HK-2 (cell line): ENCODE measurements around the gene CCNK.

Source experiments
- DNase-seq: peaks from one replicate; pipeline ENCODE4 v3.0.0-alpha.2; 2018; ENCODE audit not compliant: unreplicated experiment

The CCNK gene

DNA sequence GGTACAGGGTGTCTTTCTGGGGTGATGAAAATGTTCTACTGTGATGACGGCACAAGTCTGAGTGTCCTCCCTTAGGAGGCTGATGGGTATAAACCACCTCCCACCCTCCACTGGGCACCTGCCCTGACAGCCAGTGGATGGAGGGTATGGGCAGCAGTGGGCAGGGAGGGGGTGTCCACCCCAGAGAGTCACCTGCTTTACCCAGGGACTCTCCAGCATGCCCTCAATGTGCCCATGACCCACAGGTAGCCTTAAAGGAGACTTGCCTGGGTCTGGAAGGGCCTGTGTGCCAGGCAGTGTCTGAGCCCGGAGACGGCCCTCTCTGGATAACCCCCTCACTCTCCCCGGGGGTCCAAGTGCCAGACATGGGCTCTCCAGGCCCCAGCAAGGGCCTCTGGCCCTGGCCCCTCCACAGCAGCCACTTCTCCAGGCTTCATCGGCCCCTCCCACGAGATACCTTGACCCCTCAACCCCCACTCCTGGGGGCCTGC is 38.8 kb downstream of the CCNK start:
- DNase-seq = no peak

DNA sequence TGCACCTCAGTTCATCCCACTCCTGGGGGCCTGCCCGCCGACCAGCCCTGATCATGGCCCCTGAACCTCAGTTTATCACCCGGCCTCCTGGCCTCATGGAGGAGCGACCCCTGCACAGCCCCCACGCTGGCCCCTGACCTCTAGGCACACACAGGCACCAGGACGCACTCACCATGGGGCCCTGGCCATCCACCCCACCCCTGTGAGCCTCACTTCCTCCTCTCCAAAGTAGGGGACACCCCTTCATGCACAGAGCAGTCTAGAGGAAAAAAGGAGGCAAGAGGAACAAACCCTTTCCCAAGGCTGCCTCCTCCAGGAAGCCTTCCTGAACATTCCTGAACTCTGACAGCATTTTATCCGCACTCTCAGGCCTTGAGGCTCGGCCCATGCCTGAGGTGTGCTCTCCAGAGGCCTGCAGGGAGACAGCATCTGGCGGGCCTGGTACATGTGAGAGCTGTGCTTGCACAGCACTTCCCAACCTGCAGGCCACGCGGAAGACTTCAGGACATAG is 39.4 kb downstream of the CCNK start:
- DNase-seq = no peak

DNA sequence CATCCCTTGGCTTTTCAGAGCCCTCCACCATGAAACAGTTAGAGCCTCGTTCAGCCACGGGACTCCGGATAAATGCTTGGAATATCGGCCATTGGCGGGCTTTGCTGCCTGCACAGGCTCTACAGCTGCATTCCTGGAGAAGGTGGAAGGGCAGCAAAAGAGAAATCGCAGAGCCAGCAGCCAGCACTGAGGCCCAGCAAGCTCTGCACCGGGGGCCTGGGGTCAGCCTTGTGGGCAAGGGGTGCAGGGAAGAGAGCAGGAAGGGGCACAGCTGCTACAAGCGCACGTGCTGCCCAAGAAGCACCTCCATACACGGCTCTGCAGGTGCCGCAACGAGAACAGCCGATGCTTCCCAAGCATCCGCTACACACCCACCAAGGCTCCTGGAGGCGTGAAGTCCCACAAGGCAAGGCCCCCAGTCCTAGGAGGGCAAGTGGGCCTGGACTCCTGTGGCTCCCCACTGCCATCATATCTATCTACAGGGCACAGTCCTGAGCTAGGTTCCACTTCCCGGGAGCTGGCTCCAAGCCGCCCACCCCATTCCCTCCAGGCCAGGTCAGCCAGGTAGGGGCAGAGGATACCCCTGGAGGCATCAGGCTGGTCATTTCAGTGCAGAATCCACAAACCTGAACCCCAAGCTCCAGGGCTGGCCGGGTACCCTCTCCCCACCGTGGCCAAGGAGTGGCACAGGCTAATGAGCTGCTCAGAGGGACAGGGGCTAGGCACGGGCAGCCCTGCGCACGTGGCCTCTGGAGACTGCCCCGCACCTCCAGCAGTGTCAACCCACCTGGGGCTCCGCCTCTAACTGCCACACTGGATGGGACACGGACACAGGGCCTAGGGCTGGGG is 40.2 kb downstream of the CCNK start:
- DNase-seq = no peak

DNA sequence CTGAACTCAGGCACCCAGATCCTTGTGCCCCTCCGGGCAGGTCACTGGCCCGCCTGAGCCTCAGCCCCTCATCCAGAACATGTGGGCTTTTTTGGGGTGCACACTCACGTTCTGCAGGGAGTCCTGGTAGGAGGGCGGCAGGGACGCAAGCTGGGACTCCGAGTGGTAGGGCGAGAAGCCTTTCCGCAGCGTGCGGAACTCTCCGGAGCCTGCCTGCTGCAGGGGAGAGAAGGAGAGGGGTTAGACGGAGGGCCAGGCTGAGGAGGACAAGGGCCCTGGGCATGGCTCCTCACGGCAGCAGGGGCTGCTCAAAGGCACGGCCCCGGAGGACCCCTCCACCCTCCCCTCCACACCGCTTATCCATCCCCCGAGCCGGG is 40.8 kb downstream of the CCNK start:
- no peak for DNase-seq

DNA sequence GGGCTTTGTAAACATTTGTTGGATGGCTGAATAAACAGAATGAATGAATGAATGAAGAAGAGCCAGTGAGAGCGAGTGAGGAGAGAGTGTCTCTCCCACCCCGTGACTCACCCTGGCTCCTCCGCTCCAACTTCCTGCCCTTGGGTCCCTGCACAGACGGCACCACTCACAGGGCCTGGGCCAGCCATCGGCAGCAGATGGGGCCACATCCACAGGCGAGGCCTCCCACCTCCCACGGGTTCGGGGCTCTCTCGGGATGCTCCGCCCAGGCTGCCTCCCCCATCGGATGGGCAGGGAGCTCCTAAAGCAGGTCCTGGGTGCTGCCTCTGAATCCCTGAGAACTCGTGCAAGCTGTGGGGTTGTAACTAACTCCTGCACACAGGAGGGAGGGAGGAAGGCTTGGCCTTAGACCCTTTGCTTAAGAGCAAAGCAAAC is 41.3 kb downstream of the CCNK start:
- DNase-seq = peak; percentile 38

DNA sequence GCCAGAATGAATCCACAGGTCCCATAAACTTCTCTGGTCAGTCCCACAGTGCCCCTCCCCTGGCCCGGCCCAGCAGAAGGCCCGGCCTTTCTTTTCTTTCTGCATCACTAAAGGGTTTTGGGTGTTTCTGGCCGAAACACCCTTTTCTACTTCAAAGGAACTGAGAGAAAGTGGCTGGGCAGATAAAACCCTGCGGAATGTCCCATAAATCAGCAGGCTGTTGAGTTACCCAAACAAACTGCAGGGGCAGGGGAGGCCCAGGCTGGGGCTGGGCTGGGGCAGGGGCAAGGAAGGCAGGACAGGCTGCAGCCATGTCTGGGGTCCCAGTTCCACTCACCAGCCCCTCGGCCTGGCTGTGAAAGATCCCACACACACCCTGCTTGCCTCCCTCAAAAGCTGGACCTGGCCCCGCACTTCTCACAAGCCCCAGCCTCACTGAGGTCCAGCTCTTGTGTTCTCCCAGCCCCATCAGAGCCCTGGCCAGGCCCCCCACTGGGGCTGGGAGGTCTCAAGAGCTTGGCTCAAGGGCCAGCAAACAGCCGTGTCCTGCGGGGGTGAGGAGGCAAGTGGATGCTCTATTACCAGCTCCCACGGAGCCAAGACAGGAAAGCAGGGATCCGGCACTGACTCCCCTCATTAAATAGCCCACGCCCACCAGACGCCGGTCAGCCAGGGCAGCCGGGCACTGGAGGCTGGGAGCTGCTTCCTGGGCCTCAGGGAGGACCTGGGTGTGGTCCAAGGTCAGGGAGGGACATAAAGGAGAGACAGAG is 41.9 kb downstream of the CCNK start:
- DNase-seq = no peak

DNA sequence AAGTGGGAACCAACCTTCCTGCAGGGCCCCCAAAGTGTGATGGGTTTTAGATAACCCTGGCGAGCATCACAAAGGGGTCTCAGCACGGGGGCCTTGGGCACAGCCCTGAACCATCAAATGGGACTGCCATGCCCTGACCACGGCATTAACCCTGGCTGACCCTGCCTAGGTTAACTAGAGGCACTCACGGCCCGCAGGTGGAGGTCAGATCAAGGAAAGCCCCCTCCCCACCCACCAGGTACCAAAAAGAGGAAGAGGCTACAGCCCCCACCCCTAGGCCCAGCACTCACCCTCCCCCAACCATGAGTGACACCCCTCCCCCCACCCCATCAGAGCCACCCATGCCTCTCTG is 42.5 kb downstream of the CCNK start:
- DNase-seq = no peak

DNA sequence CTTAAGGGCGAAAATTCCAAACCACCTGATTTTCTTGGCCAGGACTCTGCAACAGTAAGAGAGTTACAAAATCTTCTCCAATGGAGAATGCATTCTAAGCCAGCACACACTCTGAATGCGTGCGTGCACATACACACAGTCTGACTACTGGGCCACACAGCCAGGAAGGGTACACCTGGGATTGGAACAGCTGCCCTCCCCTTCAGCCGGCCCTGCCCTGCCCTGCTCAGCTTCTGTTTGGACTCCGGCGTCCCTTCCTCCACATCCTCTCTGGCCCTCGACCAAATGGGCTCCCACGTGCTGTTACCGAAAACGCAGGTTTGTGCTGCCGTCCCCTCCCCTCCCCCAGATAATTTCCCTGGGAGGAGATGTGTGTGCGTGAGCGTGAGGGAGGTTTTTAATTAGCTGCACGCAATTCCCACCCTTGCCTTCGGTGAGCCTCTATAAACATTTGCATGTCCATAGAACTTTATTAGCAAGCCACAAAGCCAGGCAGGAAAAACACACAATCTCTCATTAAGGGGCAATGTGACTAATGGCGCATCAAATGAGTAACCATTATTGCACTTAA is 43.0 kb downstream of the CCNK start:
- DNase-seq = no peak

DNA sequence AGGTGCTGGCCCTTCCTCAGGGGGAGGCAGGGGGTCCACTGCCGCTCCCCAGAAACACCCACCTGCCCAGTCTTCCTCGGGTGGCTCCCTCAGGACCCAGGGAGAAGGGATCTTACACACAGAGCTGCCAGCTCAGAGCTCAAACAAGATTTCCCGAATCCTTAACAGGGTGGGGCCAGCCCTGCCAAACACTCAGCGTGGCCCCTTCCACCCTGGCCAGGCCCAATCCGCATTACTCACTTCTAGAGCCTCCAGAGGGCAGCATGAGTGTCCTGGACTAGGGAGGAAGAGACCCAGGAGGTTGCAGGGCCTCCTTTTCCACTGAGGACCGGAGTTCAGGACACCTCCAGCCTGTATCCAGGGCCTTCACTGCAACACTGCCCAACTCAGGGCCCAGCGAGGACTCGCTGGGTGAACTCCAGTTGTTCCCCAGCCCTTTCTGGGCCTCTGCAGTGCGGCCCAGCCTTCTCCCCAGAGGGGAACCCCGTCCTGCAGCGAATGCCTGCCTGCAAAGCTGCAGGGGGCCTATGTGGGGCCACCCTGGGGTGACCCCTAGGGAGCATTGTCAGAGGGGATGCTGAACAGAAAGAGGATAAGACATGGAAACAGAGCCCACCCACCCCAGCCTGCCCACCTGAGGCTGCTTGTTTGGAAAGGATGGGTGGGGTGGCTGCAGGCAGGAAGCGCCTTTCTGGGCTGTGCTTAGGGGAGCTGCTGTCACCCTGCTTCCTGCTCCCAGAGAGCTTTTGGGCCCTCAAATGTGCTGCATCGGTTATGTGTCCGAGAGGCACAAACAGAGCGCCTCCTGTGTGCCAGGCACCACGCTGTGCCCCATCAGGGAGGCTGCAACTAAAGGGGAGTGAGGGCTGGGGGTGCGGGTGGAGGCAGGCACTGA is 43.8 kb downstream of the CCNK start:
- DNase-seq = no peak

DNA sequence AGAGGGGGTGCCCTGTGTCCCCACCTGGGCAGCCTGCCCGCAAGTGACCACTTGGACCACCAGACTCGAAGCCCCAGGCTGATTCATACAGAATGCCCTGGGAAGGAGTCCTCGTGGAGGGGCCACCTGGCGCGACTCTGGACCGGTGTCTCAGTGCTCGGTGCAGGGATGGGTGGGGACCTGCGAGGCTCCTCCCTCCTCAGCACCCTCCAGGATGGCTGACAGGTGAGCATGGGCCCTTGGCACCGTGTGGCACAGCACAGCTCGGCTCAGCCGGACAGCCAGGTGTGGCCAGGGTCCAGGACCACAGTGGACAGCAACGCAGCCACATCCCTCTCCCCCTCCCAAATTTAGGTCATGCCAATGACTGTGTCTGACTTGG is 44.5 kb downstream of the CCNK start:
- DNase-seq = no peak

DNA sequence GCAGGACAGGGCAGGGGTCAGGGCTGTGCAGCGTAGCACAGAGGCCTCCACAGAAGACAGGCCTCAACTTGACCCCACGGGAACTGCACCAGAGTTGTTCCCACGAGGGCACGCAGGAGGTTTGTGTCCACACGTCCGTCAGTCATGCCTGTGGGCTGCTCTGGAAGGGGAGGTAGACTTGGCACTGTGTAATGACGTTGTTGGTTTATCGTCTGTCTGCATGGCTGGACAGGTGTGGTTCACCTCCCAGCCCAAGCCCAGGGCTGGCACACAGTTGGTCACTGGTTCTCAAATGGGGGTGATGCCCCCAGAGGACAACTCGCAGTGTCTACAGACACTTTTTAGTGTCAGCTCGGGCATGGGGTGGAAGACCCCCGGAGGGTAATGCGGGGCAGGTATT is 45.8 kb downstream of the CCNK start:
- no peak for DNase-seq

DNA sequence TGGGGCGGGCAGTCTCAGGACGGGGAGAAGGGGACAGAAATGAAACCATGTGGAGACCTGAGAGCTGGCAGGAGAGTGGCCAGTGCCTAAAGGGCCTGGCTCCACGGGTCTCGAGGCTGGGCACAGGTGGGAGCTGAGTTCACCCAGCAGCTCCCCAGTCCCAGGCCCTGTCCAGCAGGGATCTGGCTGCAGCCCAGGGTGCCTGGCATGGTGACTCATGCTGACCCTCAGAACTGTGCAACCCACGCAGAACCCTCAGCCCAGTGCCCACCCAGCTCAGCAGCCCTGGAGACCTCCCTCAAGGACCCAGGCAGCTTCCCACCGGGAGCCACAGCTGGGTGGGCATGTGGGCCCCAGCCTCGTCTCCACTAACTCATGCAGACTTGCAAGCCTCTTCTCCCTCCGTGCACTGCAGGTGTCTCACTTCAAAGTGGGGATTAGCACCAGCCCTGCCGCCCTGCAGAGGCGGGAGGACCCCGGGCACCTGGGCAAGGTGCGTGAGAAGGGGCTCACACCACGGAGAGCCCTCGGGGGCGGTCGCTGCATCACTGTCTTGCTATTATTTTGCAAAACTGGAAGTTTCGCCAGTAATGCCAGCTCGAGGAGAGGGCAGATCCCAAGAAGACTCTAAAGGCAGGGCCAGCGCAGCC is 46.3 kb downstream of the CCNK start:
- no peak for DNase-seq

DNA sequence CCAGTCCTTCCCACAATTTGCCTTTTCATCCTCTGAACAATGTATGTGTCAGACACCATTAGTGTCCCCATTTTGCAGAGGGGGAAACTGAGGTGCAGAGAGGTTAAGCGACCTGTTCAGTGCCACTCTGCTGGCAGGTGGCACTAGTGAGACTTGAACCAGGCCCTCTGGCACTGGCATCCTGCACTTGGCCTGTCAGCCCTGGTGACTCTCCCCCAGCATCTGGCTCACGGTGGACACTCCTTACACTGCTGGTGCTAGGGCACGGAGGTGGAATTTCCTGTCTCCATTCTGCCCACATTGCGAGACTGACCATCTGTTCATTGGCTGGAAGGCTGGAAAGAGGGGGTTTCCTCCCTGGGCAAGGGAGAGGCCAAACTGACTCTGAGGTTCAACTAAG is 48.7 kb downstream of the CCNK start:
- DNase-seq = no peak

DNA sequence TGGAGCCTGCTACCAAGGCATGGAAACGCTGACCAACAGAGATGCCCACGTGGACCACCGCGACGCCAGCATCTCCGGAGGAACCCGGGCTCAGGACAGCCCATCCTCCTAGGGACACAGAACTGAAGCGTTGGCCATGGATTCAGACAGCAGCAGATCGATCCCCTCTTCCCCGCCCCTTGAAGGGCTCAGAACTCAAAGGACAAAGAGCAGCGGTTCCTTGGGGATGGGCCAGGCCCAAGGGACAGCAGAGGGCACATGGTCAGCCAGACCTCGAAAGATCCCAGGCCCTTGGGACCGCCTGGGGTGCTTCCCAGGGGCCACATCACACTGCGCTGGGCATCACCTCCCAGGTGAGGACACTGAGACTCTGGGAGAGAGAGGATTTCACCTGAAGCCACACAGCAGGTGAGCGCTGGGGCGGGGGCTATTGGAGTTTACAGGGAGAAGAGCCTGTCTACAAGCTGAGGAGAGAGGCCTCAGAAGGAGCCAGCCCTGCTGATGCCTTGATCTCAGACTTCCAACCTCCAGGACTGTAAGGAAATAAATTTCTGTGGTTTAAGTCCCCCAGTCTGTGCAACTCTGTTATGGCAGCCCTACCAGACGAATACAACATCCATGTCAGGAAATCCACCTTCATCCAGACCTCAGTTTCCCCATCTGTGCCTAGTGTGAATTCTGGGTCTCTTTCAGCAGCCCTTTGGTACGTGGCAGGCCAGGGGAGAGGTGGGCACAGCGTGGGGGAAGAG is 49.4 kb downstream of the CCNK start:
- DNase-seq = no peak

DNA sequence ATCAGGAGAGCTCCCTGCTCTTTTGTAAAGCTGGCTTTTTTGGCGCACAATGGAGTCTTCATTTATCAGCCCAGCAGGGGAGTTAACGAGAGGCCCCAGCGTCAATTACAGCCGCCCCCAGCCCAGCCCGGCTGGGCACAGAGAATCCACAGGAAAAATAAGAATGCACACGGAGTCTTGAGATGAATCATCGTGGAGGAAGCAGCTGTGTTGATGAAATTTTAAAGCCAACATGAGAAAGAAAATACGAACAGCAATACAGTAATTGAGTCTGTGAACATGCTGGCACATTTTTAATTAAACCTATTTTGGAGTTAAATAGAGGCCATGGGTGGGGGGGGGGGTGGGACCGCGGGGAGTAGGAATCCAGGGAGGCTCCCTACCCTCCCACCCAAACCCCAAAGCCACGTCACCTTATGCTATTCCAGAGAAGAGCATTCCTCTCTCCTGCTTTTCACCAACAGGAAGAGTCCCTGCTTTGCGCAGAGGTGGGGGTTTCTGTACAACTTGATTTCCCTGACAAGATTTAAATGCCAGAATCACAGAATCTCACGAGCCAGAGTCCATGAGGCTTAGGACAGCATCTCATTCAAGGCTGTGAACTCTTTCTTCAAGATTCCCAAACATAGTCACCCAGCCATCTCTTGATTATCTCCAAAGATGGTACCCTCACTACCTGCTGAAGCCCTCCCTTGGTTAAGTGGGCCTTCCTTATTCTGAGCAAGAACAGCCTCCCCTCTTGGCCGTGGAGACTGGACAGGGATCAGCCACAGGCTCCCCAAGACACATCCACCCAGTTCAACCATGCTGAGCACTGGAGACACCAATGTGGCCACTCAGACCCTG is 50.3 kb downstream of the CCNK start:
- no peak for DNase-seq

DNA sequence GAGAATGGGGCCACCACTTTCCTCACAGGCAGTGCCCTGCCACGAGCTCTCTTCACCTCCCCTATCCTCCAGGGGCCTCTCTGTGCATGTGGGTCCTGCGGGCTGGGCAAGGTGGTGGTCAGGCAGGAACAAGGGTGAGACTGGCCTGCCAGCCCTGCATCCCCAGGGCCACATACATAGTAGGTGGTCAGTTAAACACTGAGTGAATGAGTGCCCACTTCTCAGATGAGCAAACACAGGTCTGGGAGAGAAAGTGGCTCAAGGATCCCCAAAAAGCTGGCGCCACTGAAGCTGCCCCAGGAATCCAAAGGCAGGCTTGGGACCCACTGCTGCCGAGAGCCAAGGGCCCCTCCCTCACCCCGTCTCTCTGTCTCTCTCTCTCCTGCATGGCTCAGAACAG is 51.1 kb downstream of the CCNK start:
- no peak for DNase-seq

DNA sequence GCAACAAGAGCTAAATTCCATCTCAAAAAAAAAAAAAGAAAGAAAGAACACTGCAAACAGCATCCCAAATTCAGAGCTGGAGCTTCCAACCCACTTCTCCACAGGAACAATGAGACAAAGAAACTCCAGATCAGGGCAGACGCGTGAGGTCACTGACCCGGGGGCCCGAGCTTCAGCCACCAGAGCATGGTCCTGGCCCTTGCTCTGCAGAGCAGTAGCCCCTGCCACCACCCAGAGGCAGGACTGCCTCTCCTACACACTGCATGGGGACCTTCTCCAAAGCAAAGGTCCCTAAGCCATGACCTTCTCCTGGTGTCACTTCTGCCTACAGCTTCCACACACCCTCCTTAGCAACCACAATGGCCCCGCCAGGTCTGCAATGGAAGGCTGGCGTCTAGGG is 53.1 kb downstream of the CCNK start:
- no peak for DNase-seq

DNA sequence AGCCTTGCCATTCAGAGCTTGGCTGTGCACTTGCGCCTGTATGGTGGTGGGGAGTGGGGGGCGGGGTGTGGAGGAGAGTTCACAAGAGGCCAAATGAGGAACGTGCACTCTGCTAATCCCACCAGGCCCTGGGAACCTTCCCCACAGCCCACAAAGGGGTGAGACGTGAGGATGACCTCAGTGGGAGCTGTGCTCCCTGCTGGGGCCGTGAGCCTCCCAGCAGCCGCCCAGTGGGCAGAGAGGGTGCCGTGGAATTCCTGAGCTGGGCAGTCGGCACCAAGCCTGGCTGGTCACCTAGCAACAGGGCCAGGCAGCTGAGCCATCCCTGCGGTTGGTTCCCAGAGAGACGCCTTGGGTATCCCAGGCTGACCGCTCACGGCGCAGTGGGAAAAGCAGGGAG is 53.7 kb downstream of the CCNK start:
- peak; percentile 55 for DNase-seq

DNA sequence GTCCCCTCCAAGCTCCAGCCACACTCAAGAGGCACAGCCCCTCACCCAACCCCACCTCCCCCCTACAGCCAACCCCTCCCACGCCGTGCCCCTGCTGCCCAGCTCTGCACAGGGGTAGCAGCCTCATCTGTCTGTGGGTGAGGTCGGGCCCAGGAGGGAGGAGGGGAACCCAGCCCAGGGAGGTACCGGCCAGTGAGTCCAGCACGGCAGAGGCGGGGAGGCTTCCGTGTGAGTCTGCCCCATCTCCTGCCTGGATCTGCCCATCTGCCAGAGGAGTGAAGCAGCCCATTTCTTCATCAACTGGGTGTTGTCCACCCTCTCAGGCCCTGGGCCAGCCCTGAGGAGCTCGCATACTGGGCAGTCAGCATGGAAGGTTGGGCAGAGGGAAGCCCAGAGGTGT is 54.2 kb downstream of the CCNK start:
- DNase-seq = no peak
